ENCODE data around the gene AFF3.

DNA sequence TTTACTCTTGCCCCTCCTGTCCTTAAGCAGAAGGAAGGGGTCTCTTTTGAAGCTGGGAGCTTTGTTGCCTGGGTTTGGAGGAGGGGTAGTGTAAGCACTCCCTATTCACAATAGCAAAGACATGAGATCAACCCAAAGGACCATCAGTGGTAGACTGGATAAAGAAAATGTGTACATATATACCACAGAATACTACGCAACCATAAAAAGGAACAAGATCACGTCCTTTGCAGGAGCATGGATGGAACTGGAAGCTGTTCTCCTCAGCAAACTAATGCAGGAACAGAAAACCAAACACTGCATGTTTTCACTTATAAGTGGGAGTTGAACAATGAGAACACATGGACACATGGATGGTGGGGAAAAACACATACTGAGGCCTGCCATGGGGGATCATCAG lies 371.5 kb downstream of the AFF3 start:
- TF ChIP-seq POLR2AphosphoS5 (IDR thresholded peaks at IDR 0.05; ENCODE audit: low read depth, low read length) = no peak
- no peak for TF ChIP-seq ZFX (IDR thresholded peaks at IDR 0.05)
- no peak for TF ChIP-seq EZH2 (IDR thresholded peaks at IDR 0.05)
- no peak for TF ChIP-seq ELF1 (IDR thresholded peaks at IDR 0.05; ENCODE audit: borderline replicate concordance, low read depth)
- TF ChIP-seq POLR2A (IDR thresholded peaks at IDR 0.05; ENCODE audit: borderline replicate concordance, extremely low read depth, insufficient read depth, insufficient read length) = no peak

Measured in HCT116 (cell line).